IMR-90 (cell line): ENCODE measurements around the gene CGRRF1. TPM values are rescaled to one million over a fixed set of nuclear protein-coding genes. Genes with fewer than 3 reads are reported as not detected.

Experiments used
- ATAC-seq: fragments of 200-7000 bp; cut with Tn5 transposase; 2 replicates; pipeline ENCODE4 v1.9.1; 2020; ENCODE audit warnings: low read depth, mild to moderate bottlenecking, moderate library complexity
- BruUV-seq: library from RNA; stranded (reverse); fragments of 400-500 nt; replicated peaks from 2 replicates; lab custom pipeline; 2021; lab: Mats Ljungman, UMichigan
- CTCF ChIA-PET: fragments of 300-600 bp; formaldehyde crosslinking; extraction: SDS; loops from one replicate; lab custom pipeline; 2021; ENCODE audit warnings: antibody characterized with exemption; lab: Yijun Ruan, JAX
- POLR2A ChIA-PET: fragments of 300-600 bp; sonication (Branson Sonifier 250); formaldehyde crosslinking; loops from one replicate; lab custom pipeline; 2022; ENCODE audit warnings: antibody characterized with exemption; ENCODE audit not compliant: unreplicated experiment; lab: Charles Lee
- DNase-seq: peaks from one replicate; pipeline ENCODE4 v3.0.0; 2013
- H2AFZ ChIP-seq: replicated peaks from 2 replicates; pipeline ENCODE3; 2013; ENCODE audit warnings: low read length, mild to moderate bottlenecking; ENCODE audit not compliant: poor library complexity
- H2AK5ac ChIP-seq: 2 replicates; pipeline ENCODE4 v1.6.1; 2013; ENCODE audit warnings: low read depth, low read length, inconsistent platforms
- H2AK9ac ChIP-seq: replicated peaks from 2 replicates; pipeline ENCODE3; 2013; ENCODE audit warnings: mild to moderate bottlenecking, low read depth, low read length, moderate library complexity; ENCODE audit not compliant: poor library complexity
- H2BK120ac ChIP-seq: 2 replicates; pipeline ENCODE4 v1.6.1; 2013; ENCODE audit warnings: low read depth, low read length, inconsistent platforms
- H2BK15ac ChIP-seq: 3 replicates; pipeline ENCODE4 v1.6.1; 2013; ENCODE audit warnings: low read depth, low read length, inconsistent platforms
- H2BK20ac ChIP-seq: 2 replicates; pipeline ENCODE4 v1.6.1; 2013; ENCODE audit warnings: low read depth, mild to moderate bottlenecking, inconsistent platforms, low read length, moderate library complexity
- H2BK5ac ChIP-seq: 2 replicates; pipeline ENCODE4 v1.6.1; 2013; ENCODE audit warnings: mild to moderate bottlenecking, low read depth, low read length, inconsistent platforms; ENCODE audit not compliant: poor library complexity, severe bottlenecking
- H3K14ac ChIP-seq: replicated peaks from 2 replicates; pipeline ENCODE4 v1.6.1; 2013; ENCODE audit warnings: low read depth, low read length, inconsistent platforms
- H3K18ac ChIP-seq: 2 replicates; pipeline ENCODE4 v1.6.1; 2013; ENCODE audit warnings: low read depth, low read length, control low read depth
- H3K23ac ChIP-seq: 2 replicates; pipeline ENCODE4 v1.6.1; 2013; ENCODE audit warnings: low read depth, low read length, inconsistent platforms
- H3K27ac ChIP-seq: 2 replicates; pipeline ENCODE4 v1.5.1; 2013; ENCODE audit warnings: mild to moderate bottlenecking, control low read depth, low read length; ENCODE audit not compliant: insufficient read depth
- H3K27me3 ChIP-seq: 2 replicates; pipeline ENCODE4 v1.6.1; 2013; ENCODE audit warnings: low read length; ENCODE audit not compliant: control insufficient read depth, insufficient read depth
- H3K36me3 ChIP-seq: 2 replicates; pipeline ENCODE4 v1.6.1; 2013; ENCODE audit warnings: low read length, mixed read lengths; ENCODE audit not compliant: control insufficient read depth, insufficient read depth
- H3K4ac ChIP-seq: 2 replicates; pipeline ENCODE4 v1.6.1; 2013; ENCODE audit warnings: low read depth, low read length, inconsistent platforms
- H3K4me1 ChIP-seq: 2 replicates; pipeline ENCODE4 v1.6.1; 2013; ENCODE audit warnings: low read length, mixed read lengths; ENCODE audit not compliant: control insufficient read depth, insufficient read depth
- H3K4me2 ChIP-seq: 2 replicates; pipeline ENCODE4 v1.6.1; 2013; ENCODE audit warnings: low read depth, mild to moderate bottlenecking, control low read depth, low read length, moderate library complexity
- H3K4me3 ChIP-seq: 2 replicates; pipeline ENCODE4 v1.5.1; 2013; ENCODE audit warnings: low read depth, mild to moderate bottlenecking, control low read depth, low read length, moderate library complexity; ENCODE audit not compliant: insufficient read depth
- H3K56ac ChIP-seq: 2 replicates; pipeline ENCODE4 v1.6.1; 2013; ENCODE audit warnings: low read length, inconsistent platforms; ENCODE audit not compliant: insufficient read depth; ENCODE audit errors: extremely low read depth
- H3K79me1 ChIP-seq, 2 experiments: 2 replicates each; pipeline ENCODE4 v1.6.1; 2013; ENCODE audit warnings: low read length in 2 of 2, inconsistent platforms in 1 of 2, low read depth in 1 of 2
- H3K9ac ChIP-seq: 2 replicates; pipeline ENCODE4 v1.6.1; 2013; ENCODE audit warnings: low read depth, low read length, control low read depth
- H3K9me1 ChIP-seq: 2 replicates; pipeline ENCODE4 v1.6.1; 2013; ENCODE audit warnings: low read length, inconsistent platforms; ENCODE audit not compliant: insufficient read depth
- H3K9me3 ChIP-seq: 2 replicates; pipeline ENCODE4 v1.6.1; 2013; ENCODE audit warnings: low read length; ENCODE audit not compliant: control insufficient read depth, insufficient read depth
- H4K20me1 ChIP-seq: 2 replicates; pipeline ENCODE4 v1.6.1; 2013; ENCODE audit warnings: low read length, inconsistent platforms; ENCODE audit not compliant: insufficient read depth
- H4K5ac ChIP-seq: 2 replicates; pipeline ENCODE4 v1.6.1; 2013; ENCODE audit warnings: mild to moderate bottlenecking, low read depth, low read length, control low read depth
- H4K8ac ChIP-seq, 2 experiments: 2 replicates each; pipeline ENCODE4 v1.6.1; 2013; ENCODE audit warnings: low read depth in 2 of 2, low read length in 2 of 2, control low read depth in 1 of 2, inconsistent platforms in 1 of 2
- H4K91ac ChIP-seq: 2 replicates; pipeline ENCODE4 v1.6.1; 2013; ENCODE audit warnings: low read depth, low read length, inconsistent platforms; ENCODE audit not compliant: insufficient read depth
- BHLHE40 ChIP-seq: fragments of 150-350 bp; IDR thresholded peaks from 2 replicates; pipeline ENCODE4 v1.6.1; 2016; ENCODE audit warnings: mild to moderate bottlenecking, low read depth, low read length
- CHD1 ChIP-seq: IDR thresholded peaks from 2 replicates; pipeline ENCODE4 v1.6.1; 2012; ENCODE audit warnings: low read depth, low read length, improper control_type of control experiment
- ELK1 ChIP-seq: fragments of 150-350 bp; IDR thresholded peaks from 2 replicates; pipeline ENCODE4 v1.6.1; 2016; ENCODE audit warnings: low read depth, mild to moderate bottlenecking, low read length, moderate library complexity, borderline replicate concordance
- FOS ChIP-seq: fragments of 150-350 bp; IDR thresholded peaks from 2 replicates; pipeline ENCODE4 v1.6.1; 2016; ENCODE audit warnings: low read depth, low read length
- MXI1 ChIP-seq: IDR thresholded peaks from 2 replicates; pipeline ENCODE4 v1.6.1; 2012; ENCODE audit warnings: low read depth, mild to moderate bottlenecking, low read length, moderate library complexity, borderline replicate concordance
- NFE2L2 ChIP-seq: fragments of 150-350 bp; IDR thresholded peaks from 2 replicates; pipeline ENCODE4 v1.6.1; 2016; ENCODE audit warnings: low read depth, mild to moderate bottlenecking, low read length
- RAD21 ChIP-seq: IDR thresholded peaks from 2 replicates; pipeline ENCODE4 v1.6.1; 2012; ENCODE audit warnings: low read length, improper control_type of control experiment
- RFX5 ChIP-seq: IDR thresholded peaks from 2 replicates; pipeline ENCODE4 v1.8.0; 2012; ENCODE audit warnings: low read depth, mild to moderate bottlenecking, low read length, moderate library complexity
- SMC3 ChIP-seq: fragments of 150-350 bp; IDR thresholded peaks from 2 replicates; pipeline ENCODE4 v1.6.1; 2016; ENCODE audit warnings: low read depth, mild to moderate bottlenecking, antibody characterized with exemption, low read length, moderate library complexity
- WGBS, 2 experiments: methylation state at CpG; one replicate each; pipeline versions ENCODE4 v1.1.5 to v1.1.7; 2013; ENCODE audit warnings: missing lambda C conversion rate in 2 of 2; ENCODE audit not compliant: insufficient read length in 1 of 2; ENCODE audit errors: extremely low coverage in 2 of 2; 5-methylcytosine and 5-hydroxymethylcytosine counted together
- dilution Hi-C: fragments of 300-500 bp; cut with HindIII; formaldehyde crosslinking; loops from one replicate; pipeline ENCODE4 v1.14.3; 2018; ENCODE audit warnings: low sequenced_read_pairs; ENCODE audit not compliant: unreplicated experiment
- in situ Hi-C: fragments of 300-500 bp; cut with MboI; formaldehyde crosslinking; loops from 3 replicates; pipeline ENCODE4 v1.14.3; 2019; ENCODE audit warnings: low sequenced_read_pairs, inconsistent platforms, mixed read lengths
- intact Hi-C: fragments of 100-400 bp; cut with micrococcal nuclease; formaldehyde crosslinking; loops from 2 replicates; pipeline ENCODE4 v1.10.0; 2022
- polyA plus RNA-seq, 3 experiments: library from polyadenylated mRNA; depleted of rRNA; stranded (reverse); fragments of >200 nt; gene quantifications; 2 replicates each; pipeline ENCODE4 v1.2.3, GENCODE V29; 2012; ENCODE audit warnings: low replicate concordance in 1 of 3
- total RNA-seq: library from RNA; depleted of rRNA; stranded (reverse); fragments of >200 nt; gene quantifications from 2 replicates; pipeline ENCODE4 v1.2.3, GENCODE V29; 2012
- TF ChIP-seq, protein P1 (sequence below): conservative IDR thresholded peaks from 2 replicates; pipeline ENCODE4 v1.5.1; 2012; ENCODE audit warnings: mild to moderate bottlenecking, low read depth, low read length, improper control_type of control experiment

Gene CGRRF1
- total and polyA plus RNA-seq, 2 of the 4 experiments (the other 2 are of a cell fraction) = 6.0 to 13.8 TPM

DNA sequence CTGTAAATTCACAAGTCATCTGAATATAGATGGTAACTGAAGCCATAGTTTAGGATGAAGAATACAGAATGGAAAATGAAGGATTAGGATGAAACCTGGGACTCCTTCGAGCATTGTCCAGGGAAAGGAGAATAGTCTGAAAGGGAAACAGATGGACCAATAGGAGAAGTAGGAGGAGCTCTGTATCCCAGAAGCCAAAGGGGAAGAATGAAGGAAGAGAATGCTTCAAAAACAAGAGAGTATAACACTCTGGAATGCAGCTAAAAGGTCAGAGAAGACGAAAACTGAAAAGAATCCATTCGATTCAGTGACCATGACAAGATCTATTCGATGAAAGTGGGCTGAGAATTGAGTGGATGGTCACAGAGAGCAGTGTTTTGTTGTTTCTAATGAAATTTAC, 21.9 kb upstream of the CGRRF1 start:
- Histone ChIP-seq H4K20me1 (peaks cover 21% of the 10 kb centered on the region; the same call in 1 of the 2 replicates), H4K91ac (peak overlapping the region; percentile 75), H3K4me1 (peaks cover 5% of the 10 kb centered on the region; the same call in 1 of the 2 replicates), H2AK9ac (no peak overlapping the region), H3K23ac (peak overlapping the region; percentile 90; the same call in 1 of the 2 replicates), H2BK5ac (peak overlapping the region; percentile 79), H2BK20ac (no peak overlapping the region), H3K36me3 (peaks cover 5% of the 10 kb centered on the region), H3K4me3 (peak overlapping the region; percentile 89), H3K18ac (peak overlapping the region; percentile 68; the same call in 1 of the 2 replicates), H3K9me1 (0 out of 2 replicates have a peak, but pooled peaks cover 4% of the 10 kb centered on the region), H2AFZ (no peak overlapping the region), H3K27me3 (no peaks in the 10 kb centered on the region), H3K9ac (peak overlapping the region; percentile 86), H2AK5ac (no peak overlapping the region), H3K79me1 (peaks cover 11 to 33% of the 10 kb centered on the region in 2 experiments), H4K8ac (peak overlapping the region; percentile 94 to 96), H3K4me2 (peak overlapping the region; percentile 98), H3K56ac (peak overlapping the region; percentile 95), H3K4ac (peak overlapping the region; percentile 93; the same call in 1 of the 2 replicates), H2BK15ac (no peak overlapping the region), H3K27ac (peak overlapping the region; percentile 91; the same call in 1 of the 2 replicates), H3K9me3 (no peaks in the 10 kb centered on the region), H4K5ac (peak overlapping the region; percentile 88; the same call in 1 of the 2 replicates), H2BK120ac (peak overlapping the region; percentile 49; the same call in 1 of the 2 replicates), H3K14ac (peak overlapping the region; percentile 97)
- ChIA-PET POLR2A (interaction anchor here (0.7 kb wide), 1 partner anchor 22 kb away, joined by 3 read pairs; the partner anchor contains the start of gene CGRRF1), CTCF (interaction anchor here (1.0 kb wide), 1 partner anchor 22 kb away, joined by 3 read pairs; the partner anchor contains the start of gene CGRRF1)
- peak; percentile 53 for DNase-seq
- intact Hi-C loops = no loop called here
- 20% methylated on average over 1 of the region's 4 CpGs; no CpG with 5 or more reads in 1 of the 2 experiments for WGBS, 2 experiments
- ATAC-seq = peak; percentile 42
- dilution Hi-C loops = no loop called here
- in situ Hi-C loops = no loop called here
- TSS peak; percentile 41 for BruUV-seq
- no peak for TF ChIP-seq CHD1
- no peak for TF ChIP-seq NFE2L2
- no peak for TF ChIP-seq ELK1
- no peak for TF ChIP-seq RFX5
- TF ChIP-seq FOS = no peak
- TF ChIP-seq, protein P1, sequence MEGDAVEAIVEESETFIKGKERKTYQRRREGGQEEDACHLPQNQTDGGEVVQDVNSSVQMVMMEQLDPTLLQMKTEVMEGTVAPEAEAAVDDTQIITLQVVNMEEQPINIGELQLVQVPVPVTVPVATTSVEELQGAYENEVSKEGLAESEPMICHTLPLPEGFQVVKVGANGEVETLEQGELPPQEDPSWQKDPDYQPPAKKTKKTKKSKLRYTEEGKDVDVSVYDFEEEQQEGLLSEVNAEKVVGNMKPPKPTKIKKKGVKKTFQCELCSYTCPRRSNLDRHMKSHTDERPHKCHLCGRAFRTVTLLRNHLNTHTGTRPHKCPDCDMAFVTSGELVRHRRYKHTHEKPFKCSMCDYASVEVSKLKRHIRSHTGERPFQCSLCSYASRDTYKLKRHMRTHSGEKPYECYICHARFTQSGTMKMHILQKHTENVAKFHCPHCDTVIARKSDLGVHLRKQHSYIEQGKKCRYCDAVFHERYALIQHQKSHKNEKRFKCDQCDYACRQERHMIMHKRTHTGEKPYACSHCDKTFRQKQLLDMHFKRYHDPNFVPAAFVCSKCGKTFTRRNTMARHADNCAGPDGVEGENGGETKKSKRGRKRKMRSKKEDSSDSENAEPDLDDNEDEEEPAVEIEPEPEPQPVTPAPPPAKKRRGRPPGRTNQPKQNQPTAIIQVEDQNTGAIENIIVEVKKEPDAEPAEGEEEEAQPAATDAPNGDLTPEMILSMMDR = no peak
- TF ChIP-seq BHLHE40 = no peak
- TF ChIP-seq MXI1 = no peak
- TF ChIP-seq SMC3 = no peak
- TF ChIP-seq RAD21 = no peak
